HG02840 (cell line): Measurements from ENCODE around the gene RABGAP1.

ENCODE experiments used
- ATAC-seq: cut with Tn5 transposase; IDR thresholded peaks from one replicate; pipeline ENCODE4 v1.9.1; 2021; ENCODE audit warnings: mild to moderate bottlenecking, moderate library complexity, moderate number of reproducible peaks; ENCODE audit not compliant: unreplicated experiment, low FRiP score

The RABGAP1 gene

GRCh38 chr9:122941582-122942234 lies 888 bp downstream of the RABGAP1 start:
- ATAC-seq, result no peak

GRCh38 chr9:122944960-122945888 lies 4.4 kb downstream of the RABGAP1 start:
- ATAC-seq, result no peak

GRCh38 chr9:122946461-122947005 lies 5.7 kb downstream of the RABGAP1 start:
- no peak for ATAC-seq

GRCh38 chr9:122948313-122948712 lies 7.5 kb downstream of the RABGAP1 start:
- no peak for ATAC-seq

GRCh38 chr9:122949696-122950095 lies 8.9 kb downstream of the RABGAP1 start:
- ATAC-seq, result no peak

- ATAC-seq, result no peak
Observed at GRCh38 chr9:122950263-122950662, 9.4 kb downstream of the RABGAP1 start.

- ATAC-seq, result no peak
Observed at GRCh38 chr9:122951056-122951455, 10.2 kb downstream of the RABGAP1 start.

- no peak for ATAC-seq
Observed at GRCh38 chr9:122954253-122954691, 13.5 kb downstream of the RABGAP1 start.

GRCh38 chr9:122955961-122956360 lies 15.1 kb downstream of the RABGAP1 start:
- no peak for ATAC-seq

- no peak for ATAC-seq
Observed at GRCh38 chr9:122961139-122961538, 20.3 kb downstream of the RABGAP1 start.

GRCh38 chr9:122975196-122975595 lies 34.4 kb downstream of the RABGAP1 start:
- no peak for ATAC-seq

GRCh38 chr9:122978601-122979000 lies 37.8 kb downstream of the RABGAP1 start:
- ATAC-seq, result no peak

GRCh38 chr9:122986010-122986409 lies 45.2 kb downstream of the RABGAP1 start:
- no peak for ATAC-seq

- no peak for ATAC-seq
Observed at GRCh38 chr9:122988141-122988540, 47.3 kb downstream of the RABGAP1 start.

GRCh38 chr9:122988920-122989621 lies 48.3 kb downstream of the RABGAP1 start:
- ATAC-seq, result no peak

- ATAC-seq, result no peak
Observed at GRCh38 chr9:122991370-122991830, 50.6 kb downstream of the RABGAP1 start.

GRCh38 chr9:122996586-122996985 lies 55.8 kb downstream of the RABGAP1 start:
- ATAC-seq, result no peak

- ATAC-seq, result no peak
Observed at GRCh38 chr9:122998448-122998847, 57.6 kb downstream of the RABGAP1 start.

GRCh38 chr9:123000371-123001068 lies 59.7 kb downstream of the RABGAP1 start:
- ATAC-seq, result no peak

- ATAC-seq, result no peak
Observed at GRCh38 chr9:123002754-123003153, 61.9 kb downstream of the RABGAP1 start.
